GM12878 (cell line): ENCODE data around the gene ARMC8. TPM values are rescaled to one million over a fixed set of nuclear protein-coding genes. Genes with fewer than 3 reads are reported as not detected.

Experiments
- ATF3 ChIP-seq: IDR thresholded peaks from 2 replicates; pipeline ENCODE4 v1.6.1; 2011; ENCODE audit warnings: low read depth, mild to moderate bottlenecking, low read length, moderate library complexity, borderline replicate concordance; ENCODE audit errors: extremely low read depth
- CBX3 ChIP-seq: fragments of 200-600 bp; sonication (generic); IDR thresholded peaks from 2 replicates; pipeline ENCODE4 v1.6.1; 2016; ENCODE audit warnings: low read depth, borderline replicate concordance
- EED ChIP-seq: sonication (generic); IDR thresholded peaks from 2 replicates; pipeline ENCODE4 v1.6.1; 2016; ENCODE audit warnings: antibody characterized with exemption, low read depth
- FOS ChIP-seq: IDR thresholded peaks from 3 replicates; pipeline ENCODE4 v1.6.1; 2011; ENCODE audit warnings: borderline replicate concordance; ENCODE audit not compliant: insufficient read length; ENCODE audit errors: extremely low read depth
- HDAC6 ChIP-seq: fragments of 200-600 bp; sonication (generic); IDR thresholded peaks from one replicate; pipeline ENCODE4 v1.8.0; 2017; ENCODE audit warnings: antibody characterized with exemption; ENCODE audit not compliant: unreplicated experiment
- KLF5 ChIP-seq: fragments of 450-650 bp; IDR thresholded peaks from 2 replicates; pipeline ENCODE4 v1.6.1; 2014; ENCODE audit warnings: mild to moderate bottlenecking; ENCODE audit not compliant: partially characterized antibody
- MAX ChIP-seq: IDR thresholded peaks from 2 replicates; pipeline ENCODE4 v1.6.1; 2012; ENCODE audit warnings: low read depth, low read length, improper control_type of control experiment
- MEF2B ChIP-seq: fragments of 450-650 bp; IDR thresholded peaks from 2 replicates; pipeline ENCODE4 v1.6.1; 2018; ENCODE audit warnings: mild to moderate bottlenecking, moderate library complexity; ENCODE audit not compliant: partially characterized antibody, poor library complexity, severe bottlenecking
- RAD21 ChIP-seq: IDR thresholded peaks from 2 replicates; pipeline ENCODE4 v1.6.1; 2011; ENCODE audit warnings: mild to moderate bottlenecking, low read depth, low read length, moderate library complexity; ENCODE audit not compliant: insufficient read depth
- RBBP5 ChIP-seq: fragments of 200-600 bp; sonication (generic); conservative IDR thresholded peaks from 2 replicates; pipeline ENCODE4 v1.6.1; 2016
- RFX5 ChIP-seq: IDR thresholded peaks from 2 replicates; pipeline ENCODE4 v1.6.1; 2011; ENCODE audit warnings: low read depth, low read length, improper control_type of control experiment
- STAT1 ChIP-seq: fragments of 450-650 bp; conservative IDR thresholded peaks from 2 replicates; pipeline ENCODE4 v1.6.1; 2014; ENCODE audit warnings: antibody characterized with exemption, mild to moderate bottlenecking
- ZNF24 ChIP-seq: fragments of 450-650 bp; IDR thresholded peaks from 2 replicates; pipeline ENCODE4 v1.6.1; 2017; ENCODE audit warnings: antibody characterized with exemption, mild to moderate bottlenecking
- ZNF274 ChIP-seq: IDR thresholded peaks from one replicate; pipeline ENCODE4 v1.8.0; 2011; ENCODE audit not compliant: insufficient read length, insufficient read depth
- ZNF592 ChIP-seq: fragments of 450-650 bp; IDR thresholded peaks from 2 replicates; pipeline ENCODE4 v1.6.1; 2017; ENCODE audit warnings: mild to moderate bottlenecking, moderate library complexity
- ZNF687 ChIP-seq: fragments of 450-650 bp; IDR thresholded peaks from 2 replicates; pipeline ENCODE4 v1.6.1; 2017; ENCODE audit warnings: mild to moderate bottlenecking, moderate library complexity
- polyA plus RNA-seq, 11 experiments: library from polyadenylated mRNA; depleted of rRNA in 4 of 11; unstranded in 6 of 11; stranded (reverse) in 5 of 11; fragments of >200 nt; fragmentation: Nextera tagmentation in 4 of 11; fragmentation: Illumina TruSeq in 1 of 11; extraction: Ambion mirVana in 4 of 11; extraction: Trizol in 1 of 11; gene quantifications; 1 replicate in 1 of 11; 2 replicates in 10 of 11; pipeline versions ENCODE4 v1.2.1 to v1.2.3, GENCODE V29; 2011 to 2016; ENCODE audit warnings: inconsistent platforms in 2 of 11, missing spikeins in 2 of 11, low read depth in 1 of 11
- total RNA-seq, 4 experiments: library from RNA; depleted of rRNA in 3 of 4; stranded (reverse); fragments of >200 nt in 3 of 4; fragmentation: Illumina TruSeq in 1 of 4; extraction: Trizol in 1 of 4; gene quantifications; 2 replicates each; pipeline versions ENCODE4 v1.2.1 to v1.2.3, GENCODE V29; 2013 to 2021
- TF ChIP-seq, protein P1 (sequence below): fragments of 450-650 bp; formaldehyde crosslinking; IDR thresholded peaks from 2 replicates; pipeline ENCODE4 v1.5.0; 2022; ENCODE audit warnings: mild to moderate bottlenecking, missing genetic modification characterization

The ARMC8 gene
- total and polyA plus RNA-seq, 10 of the 15 experiments (the other 5 are each of a cell fraction or from before 2014, with no cell fraction given), result 29.8 to 93.4 (median 45.3) TPM

- 0 out of 2 replicates have a peak, but pooled peaks have one; percentile 12 for TF ChIP-seq ZNF592
- no peak for TF ChIP-seq HDAC6
- TF ChIP-seq, protein P1, sequence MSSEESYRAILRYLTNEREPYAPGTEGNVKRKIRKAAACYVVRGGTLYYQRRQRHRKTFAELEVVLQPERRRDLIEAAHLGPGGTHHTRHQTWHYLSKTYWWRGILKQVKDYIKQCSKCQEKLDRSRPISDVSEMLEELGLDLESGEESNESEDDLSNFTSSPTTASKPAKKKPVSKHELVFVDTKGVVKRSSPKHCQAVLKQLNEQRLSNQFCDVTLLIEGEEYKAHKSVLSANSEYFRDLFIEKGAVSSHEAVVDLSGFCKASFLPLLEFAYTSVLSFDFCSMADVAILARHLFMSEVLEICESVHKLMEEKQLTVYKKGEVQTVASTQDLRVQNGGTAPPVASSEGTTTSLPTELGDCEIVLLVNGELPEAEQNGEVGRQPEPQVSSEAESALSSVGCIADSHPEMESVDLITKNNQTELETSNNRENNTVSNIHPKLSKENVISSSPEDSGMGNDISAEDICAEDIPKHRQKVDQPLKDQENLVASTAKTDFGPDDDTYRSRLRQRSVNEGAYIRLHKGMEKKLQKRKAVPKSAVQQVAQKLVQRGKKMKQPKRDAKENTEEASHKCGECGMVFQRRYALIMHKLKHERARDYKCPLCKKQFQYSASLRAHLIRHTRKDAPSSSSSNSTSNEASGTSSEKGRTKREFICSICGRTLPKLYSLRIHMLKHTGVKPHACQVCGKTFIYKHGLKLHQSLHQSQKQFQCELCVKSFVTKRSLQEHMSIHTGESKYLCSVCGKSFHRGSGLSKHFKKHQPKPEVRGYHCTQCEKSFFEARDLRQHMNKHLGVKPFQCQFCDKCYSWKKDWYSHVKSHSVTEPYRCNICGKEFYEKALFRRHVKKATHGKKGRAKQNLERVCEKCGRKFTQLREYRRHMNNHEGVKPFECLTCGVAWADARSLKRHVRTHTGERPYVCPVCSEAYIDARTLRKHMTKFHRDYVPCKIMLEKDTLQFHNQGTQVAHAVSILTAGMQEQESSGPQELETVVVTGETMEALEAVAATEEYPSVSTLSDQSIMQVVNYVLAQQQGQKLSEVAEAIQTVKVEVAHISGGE (CRISPR knock-in tag), result no peak
- no peak for TF ChIP-seq RAD21
- TF ChIP-seq MEF2B, result peak; percentile 63
- no peak for TF ChIP-seq CBX3
- peak; percentile 34; the same call in 1 of the 2 replicates for TF ChIP-seq MAX
- peak; percentile 41 for TF ChIP-seq EED
- no peak for TF ChIP-seq RFX5
- no peak for TF ChIP-seq ZNF274
- no peak for TF ChIP-seq STAT1
- TF ChIP-seq RBBP5, result 0 out of 2 replicates have a peak, but pooled peaks have one; percentile 80
- 0 out of 2 replicates have a peak, but pooled peaks have one; percentile 44 for TF ChIP-seq ZNF24
- peak; percentile 65 for TF ChIP-seq KLF5
- no peak for TF ChIP-seq FOS
- TF ChIP-seq ZNF687, result 0 out of 2 replicates have a peak, but pooled peaks have one; percentile 57
- no peak for TF ChIP-seq ATF3
Observed at GRCh38 chr3:138187296-138188012, at the start of gene ARMC8 (continued).
